SIG-M5 treated with dmso at 0.1 percent for 504 hours (cell line): ENCODE measurements around the gene TRIO.

Source experiments
- DNase-seq: peaks from one replicate; lab custom pipeline; 2025; ENCODE audit not compliant: unreplicated experiment; lab: John Stamatoyannopoulos, UW

TRIO gene

DNA sequence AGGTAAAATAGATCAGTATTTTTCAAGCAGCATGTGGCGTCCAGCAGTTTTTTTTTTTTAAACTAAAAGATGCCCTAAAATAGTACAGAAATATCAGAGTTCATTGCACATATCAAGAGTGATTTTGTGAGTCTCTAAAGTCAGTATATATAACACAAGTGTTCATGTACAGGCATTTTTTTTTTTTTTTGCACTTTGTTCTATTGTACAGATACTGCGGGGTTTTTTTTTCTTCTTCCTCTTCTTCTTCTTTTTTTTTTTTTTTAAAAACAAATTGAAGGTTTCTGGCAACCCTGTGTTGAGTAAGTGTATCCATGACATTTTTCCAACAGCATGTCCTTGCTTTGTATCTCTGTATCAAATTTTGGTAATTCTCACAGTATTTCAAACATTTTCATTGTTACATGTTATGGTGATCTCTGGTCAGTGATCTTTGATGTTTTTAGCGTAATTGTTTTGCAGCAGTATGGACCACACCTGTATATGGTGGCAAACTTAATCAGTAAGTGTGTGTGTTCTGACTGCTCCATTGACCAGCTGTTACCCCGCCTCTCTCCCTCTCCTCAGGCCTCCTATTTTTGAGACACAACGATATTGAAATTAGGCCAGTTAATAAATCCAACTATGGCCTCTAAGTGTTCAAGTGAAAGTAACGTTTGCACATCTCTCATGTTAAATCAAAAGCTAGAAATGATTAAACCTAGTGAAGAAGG, 76.8 kb downstream of the TRIO start:
- DNase-seq = no peak

DNA sequence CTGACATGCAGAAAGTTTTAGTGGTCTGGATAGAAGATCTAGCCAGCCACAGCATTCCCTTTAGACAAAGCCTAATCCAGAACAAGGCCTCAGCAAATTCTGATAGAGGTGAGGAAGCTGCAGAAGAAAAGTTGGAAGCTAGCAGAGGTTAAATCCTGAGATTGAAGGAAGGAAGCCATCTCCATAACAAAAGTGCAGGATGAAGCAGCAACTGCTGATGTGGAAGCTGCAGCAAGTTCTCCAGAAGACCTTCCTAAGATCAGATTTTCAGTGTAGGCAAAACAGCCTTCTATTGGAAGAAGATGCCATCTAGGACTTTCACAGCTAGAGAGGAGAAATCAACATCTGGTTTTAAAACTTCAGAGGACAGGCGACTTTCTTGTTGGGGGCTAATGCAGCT, 77.5 kb downstream of the TRIO start:
- no peak for DNase-seq

DNA sequence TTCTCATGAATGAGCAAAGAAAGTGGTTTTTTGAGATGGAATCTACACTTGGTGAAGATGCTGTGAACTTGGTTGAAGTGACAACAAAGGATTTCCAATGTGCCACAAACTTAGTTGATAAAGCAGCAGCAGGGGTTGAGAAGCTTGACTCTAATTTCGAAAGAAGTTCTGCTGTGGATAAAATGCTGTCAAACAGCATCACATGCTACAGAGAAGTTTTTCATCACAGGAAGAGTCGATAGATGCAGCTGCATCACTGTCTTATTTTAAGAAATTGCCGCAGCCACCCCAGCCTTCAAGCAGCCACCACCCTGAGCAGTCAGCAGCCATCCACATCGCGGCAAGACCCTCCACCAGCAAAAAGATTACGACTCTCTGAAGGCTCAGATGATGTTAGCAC, 78.6 kb downstream of the TRIO start:
- no peak for DNase-seq

DNA sequence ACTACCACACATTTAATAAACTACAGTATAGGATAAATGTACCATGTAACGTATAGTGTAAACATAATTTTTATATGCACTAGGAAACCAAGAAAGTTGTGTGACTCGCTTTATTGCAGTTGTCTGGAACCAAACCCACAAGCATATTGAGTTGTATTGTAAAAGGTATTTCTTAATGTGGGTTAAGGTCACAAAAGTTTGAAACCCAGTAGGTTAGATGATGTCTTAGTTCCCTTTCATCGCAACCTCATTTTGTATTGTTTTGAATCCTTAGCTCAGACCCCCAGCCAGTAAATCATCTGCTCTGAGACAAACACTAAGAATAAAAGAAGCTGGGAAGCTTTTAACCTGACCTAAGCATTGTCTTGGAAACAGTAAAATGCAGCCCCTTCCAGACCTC, 79.1 kb downstream of the TRIO start:
- DNase-seq = no peak

DNA sequence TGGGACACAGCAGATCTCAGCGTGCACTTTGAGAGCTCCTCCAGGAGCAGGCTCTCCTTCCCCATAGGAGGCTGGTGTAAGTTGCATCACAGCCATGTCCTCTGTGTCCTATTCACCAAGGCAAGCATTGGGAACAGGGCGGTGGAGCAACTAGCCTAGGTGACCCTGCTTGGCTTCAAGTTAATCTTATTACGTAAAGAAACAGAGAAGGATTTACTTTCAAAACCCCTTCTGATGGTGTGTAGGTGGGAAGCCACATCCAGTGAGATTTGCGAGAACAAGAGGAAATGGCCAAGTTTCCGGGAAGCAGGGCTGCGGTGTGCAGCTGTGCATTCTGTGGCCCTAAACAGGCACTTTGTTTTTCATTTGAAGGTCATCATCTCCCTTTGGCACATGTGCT, 80.2 kb downstream of the TRIO start:
- DNase-seq = no peak

DNA sequence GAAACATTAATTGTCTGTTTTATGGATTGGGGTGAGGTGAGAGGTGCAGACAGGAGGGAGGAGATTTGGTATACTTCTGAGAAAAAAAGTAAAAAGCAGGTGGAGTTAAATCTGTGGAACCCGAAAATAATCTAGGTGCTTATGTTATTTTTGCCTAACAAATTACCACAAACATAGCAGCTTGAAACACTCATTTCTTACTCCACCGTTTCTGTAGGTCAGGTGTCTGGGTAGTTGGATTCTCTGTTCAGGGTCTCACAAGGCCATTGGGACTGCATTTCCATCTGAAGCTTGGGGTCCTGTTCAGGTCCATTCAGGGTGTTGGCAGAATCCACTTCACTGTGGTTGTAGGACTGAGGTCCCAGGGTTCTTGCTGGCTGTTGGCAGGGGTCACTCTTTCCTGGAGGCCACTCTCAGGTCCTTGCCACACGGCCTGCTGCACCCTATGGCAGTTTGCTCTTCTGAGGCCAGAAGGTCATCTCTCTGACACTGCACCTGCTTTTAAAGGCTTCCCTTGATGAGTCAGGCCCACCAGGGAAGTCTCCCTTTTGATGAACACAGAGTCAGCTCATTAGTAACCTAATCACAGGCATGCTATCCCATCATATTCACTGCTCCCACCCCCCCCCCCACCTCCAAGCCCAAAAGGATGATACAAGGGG, 82.2 kb downstream of the TRIO start:
- no peak for DNase-seq

DNA sequence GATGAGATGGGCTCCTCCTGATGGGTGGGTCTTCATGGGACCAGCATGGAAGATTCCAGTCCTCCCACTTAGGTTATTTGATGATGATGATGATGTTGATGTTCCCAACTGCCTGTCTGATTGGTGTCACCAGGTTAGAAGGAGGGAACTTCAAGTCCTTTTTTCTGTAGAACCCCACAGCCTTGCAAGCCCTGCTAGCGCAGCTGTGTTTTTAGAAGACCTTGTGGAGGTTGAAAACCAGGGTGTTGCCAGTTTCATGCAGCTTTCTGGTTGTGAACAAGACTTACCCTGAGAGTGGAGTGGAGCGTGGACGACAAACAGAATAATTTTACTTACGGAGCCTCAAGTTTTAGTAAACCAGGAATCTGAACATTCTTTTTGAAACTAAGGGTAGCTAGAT, 83.0 kb downstream of the TRIO start:
- DNase-seq = no peak

DNA sequence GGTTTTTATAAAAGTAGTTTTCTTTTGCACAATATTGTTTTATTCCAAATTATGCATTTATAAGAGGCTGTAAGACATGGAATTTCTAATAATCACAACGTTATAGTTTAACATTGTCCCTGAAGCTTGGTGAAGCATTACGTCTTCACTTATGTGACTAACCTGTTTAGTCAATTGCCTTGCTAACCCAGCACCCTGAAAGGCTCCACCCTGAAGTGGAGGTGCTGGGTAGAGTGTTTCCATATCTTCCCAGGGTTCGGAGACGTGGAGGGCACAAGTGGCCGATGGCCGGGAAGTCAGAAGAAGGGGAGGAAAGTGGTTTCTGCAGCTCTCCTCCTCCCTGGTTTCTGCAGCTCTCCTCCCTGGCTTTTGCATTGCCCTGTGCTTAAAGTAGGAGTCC, 83.4 kb downstream of the TRIO start:
- DNase-seq = no peak

DNA sequence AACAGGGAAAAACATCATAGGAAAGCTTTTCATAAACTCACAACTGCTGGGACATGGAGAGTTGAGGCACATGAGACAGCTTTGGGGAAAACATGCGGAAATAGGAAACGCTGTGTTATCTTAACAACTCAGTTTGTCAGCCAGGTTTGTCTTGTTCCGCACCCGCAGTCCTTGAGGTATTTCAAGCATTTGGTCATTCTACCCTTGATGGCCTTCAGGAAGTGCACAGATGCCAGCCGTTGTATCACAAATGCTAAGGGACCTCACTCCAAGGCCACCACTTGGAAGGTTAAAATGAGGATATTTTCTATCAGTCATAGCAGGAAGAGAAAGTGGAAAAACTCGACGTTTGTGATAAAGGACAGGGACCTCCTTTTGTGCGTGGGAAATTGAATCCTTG, 83.8 kb downstream of the TRIO start:
- no peak for DNase-seq

DNA sequence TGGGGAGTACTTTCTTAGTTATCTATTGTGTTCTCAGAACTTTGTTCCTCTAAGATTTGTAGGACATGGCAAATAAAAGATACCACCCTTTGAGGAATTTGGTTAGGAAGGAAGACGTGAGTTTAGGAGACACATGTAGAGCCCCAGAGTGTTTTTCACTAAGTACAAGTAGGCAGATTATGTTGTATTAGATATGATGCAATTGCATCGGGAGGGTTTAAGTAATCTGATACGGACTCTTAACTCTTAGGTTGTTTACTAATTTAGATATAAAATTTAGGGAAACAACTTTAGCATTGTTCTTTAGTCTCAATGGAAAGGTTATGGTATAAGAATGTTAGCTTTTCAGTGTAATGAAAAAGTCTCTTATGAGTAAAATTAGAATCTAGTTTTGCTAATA, 84.4 kb downstream of the TRIO start:
- DNase-seq = no peak

DNA sequence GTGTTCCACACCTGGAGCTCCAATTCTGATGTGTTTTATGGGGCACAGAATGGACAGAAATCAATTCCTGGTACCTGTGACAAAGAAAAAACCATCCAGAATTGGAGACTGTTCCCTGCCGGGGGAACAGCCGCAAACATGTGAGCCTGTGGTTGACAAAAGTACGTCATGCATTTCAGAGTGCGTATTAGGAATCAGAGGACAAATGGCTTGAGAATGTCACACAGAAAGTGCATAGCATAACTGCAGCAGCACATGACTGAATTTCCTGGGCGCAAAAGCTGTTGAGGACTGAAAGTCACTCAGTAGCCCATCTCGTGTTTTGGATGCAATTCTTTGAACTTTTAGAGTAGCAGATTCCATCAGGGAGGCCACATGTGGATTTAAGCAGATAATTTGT, 85.1 kb downstream of the TRIO start:
- DNase-seq = no peak

DNA sequence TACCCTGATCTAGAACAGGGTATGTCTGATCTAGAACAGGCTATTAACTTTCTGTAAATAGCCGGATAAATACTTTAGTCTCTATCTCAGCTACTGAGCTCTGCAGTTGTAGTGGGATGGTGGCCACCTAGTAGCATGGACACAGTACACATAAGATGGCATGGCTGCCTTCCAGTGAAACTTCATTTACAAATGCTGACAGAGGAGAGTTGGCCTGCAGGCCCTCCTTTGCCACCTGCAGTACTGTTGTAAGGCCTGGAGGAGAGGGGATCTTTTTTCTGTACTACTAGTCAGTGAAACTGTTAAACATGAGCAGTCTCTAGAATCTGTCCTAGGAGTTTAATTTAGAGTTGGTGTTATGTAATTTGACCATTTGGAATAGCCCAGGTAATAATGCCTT, 86.0 kb downstream of the TRIO start:
- DNase-seq = no peak

DNA sequence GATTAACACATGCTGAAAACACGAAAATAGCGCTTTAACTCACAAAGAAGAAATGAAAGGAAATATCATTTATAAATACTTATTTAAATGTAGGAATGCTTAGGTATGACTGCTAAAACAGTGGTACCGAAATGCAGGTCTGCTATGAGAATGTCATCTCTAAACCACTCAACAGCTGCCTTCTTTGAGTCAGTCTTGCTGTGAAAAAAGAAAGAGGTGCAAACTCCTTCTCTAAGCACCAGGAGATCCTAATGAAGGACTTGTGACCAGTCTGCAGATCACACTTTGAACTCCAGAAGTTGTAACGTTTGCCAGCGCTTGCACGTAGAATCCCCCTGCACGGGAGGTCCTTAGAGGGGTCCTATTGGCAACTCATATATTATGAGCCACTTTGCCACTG, 86.6 kb downstream of the TRIO start:
- DNase-seq = no peak

DNA sequence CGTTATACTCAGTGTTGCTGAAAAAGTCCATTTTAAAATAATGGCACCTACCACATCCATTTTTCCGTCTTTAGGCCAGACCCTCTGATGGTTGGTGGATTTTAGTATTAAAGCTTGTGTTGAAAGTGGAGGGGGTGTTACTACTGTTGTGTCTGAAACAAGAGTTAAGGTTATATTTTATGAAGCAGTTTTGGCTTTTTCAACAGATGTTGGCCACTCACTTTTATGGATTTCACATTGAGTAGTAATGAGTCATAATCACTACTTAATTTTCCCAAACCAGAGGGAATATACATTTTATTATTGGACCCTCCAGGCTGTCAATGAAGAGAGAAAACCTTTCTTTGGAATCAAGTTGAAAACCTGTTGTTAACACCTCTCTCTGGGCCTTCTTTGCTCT, 88.0 kb downstream of the TRIO start:
- DNase-seq = no peak

DNA sequence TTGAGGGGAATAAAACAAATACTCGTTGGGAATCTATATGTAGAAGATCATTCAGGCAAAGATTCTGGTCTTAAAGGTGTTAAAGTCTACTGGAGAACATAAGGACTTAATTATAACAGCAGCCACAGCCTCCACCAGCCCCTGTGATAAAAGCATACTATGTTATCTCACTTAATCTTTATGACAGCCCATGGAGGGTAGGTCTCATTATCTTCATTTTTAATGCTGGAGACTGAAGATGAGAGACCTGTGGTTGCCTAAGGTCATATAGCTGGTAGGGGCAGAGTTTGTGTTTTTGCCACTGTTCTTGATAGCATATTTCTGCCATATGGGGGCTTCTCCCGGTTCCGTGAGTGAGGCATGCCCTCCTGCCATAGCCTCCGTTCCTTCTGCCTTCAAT, 88.7 kb downstream of the TRIO start:
- DNase-seq = no peak

DNA sequence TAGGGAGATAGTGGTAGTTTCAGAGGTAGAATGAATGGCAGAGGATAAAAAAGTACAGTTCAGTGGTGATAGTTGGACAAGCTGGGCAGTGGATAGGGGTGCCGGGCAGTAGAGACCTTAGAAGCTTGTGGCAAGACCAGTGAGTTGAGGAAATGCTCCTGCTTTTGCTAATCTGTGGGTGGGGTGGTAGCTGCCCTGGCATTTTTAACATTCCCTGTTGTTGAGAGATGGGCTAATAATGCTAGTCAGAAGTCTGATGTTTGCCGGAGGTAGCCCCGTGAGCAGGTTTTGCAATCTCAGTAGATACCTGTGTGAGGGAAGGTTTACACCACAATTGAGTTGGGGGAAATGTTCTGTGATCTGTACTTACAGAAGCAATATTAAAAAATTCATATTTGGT, 91.1 kb downstream of the TRIO start:
- DNase-seq = no peak

DNA sequence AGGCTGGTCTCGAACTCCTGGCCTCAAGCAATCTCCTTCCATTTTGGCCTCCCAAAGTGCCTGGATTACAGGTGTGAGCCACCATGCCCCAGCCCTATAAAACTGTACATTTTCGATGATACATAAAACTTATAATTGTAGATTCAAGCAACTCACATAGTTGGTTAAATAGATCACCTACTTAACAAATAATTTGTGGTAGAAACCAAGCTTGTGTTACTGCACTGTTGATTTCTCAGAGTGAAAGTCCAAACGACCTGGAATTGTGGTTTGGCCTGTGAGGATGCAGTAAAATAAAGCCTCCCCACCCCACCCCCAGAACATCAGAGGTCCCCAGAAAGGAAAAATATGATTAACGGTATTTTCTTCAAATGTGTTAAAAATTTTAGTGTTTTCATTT, 92.7 kb downstream of the TRIO start:
- no peak for DNase-seq

DNA sequence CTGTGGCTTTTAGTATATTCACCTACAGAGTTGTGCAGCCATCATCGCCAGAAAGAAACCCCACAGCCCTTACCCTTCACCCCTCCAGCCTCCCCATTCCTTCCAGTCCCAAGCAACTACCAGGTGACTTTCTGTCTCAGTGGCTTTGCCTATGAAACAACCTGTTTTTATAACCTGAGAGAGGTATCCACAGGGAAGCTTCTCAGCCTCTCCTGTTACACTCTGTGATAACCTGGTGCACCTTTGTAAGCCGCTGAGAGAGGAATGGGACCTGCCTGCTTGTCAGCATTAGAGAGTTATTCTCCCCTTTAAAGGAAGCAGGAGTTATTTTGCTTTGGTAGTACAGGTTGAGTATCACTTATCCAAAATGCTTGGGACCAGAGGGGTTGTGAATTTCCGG, 93.6 kb downstream of the TRIO start:
- DNase-seq = no peak

DNA sequence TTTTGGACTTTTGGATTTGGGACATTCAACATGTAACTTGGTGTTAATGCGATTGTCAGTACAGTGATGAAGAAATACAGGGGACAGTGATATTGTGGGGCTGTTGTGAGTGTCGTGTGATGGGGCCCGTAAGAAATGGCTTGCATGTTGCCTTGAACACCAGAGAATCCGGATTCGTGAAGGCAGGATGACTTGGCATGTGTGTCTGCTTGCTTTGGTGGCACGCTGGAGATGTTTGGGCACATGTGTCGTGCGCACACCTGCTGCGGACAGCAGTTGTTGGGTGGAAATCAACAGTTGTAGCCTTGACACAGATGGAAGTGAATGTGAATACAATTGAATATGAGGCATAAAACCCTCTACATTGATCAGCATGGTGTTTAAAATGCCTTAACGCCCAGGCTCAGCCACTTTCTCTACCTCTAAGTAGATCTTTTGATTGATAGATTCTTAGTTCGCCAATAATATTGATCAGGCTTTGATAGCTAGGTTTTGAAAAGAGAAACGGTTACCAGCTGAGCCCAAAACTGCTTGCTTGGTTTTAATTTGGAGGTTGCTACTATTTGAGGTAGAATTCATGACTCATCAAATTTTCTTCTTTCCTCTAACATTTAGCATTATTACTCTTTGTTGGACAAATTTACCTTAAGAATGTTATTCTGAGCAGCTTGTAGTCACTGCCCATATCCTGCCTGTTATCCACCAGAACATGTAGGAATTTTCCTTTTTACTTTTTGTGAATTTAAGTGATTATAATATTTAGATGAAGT, 94.4 kb downstream of the TRIO start:
- no peak for DNase-seq

DNA sequence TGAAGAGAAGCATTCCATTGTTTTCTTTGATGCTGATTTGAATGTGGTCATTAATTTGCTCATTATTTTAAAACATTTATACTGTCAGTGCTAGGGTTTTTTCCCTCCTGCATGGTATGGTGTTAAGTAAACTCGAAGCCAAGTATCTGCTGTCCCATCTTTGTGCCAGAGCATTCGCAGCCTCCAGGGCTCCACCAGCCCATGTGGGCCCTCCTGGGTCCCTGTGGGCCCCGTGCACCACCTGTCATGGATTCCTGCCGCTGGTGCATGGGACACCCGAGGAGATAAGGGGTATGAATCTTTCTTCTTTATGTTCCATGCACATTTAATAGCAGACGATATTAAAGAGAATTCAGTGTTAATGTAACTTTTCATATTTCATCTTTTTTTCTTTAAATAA, 95.1 kb downstream of the TRIO start:
- DNase-seq = no peak

DNA sequence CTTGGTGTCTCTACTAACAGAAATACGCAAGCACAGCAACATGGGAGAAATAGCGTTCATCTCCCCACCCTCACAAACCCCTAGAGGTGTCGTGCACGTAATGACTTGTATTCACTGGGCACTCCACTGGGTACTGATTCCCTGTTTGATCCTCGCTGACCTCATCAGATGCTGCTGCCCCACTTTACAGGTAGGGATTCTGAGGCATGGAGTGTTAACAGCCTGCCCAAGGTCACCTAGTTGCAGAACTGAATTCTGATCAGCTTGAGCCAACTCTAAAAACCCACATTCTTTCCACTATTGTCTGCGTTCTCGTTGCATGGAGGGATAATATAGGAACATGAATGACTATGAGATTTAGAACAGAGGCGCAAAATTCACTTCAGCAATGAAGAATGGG, 96.3 kb downstream of the TRIO start:
- DNase-seq = no peak

DNA sequence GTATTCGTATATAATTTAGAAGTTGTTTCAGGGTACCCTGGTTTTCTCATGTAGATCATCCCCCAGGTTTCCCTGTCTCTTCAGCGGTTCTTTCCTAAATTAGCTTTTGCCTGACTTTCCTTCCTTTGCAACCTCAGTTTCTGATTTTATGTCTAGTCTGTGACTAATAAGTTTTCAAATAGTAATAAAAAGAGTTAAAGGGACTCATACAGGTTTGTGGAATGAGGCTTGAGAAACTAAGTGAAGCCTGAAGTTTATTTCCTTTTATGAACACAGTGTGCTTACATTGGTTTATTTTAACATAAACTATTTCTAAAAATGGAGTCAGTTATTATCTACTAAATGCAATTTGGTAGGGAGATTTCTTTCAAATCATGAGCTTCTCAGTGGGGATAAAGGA, 96.8 kb downstream of the TRIO start:
- DNase-seq = no peak
